Right lung (tissue), 5 donors: ENCODE data around the gene ELAVL4. TPM values are rescaled to one million over a fixed set of nuclear protein-coding genes. Genes with fewer than 3 reads are reported as not detected.

ENCODE experiments used
- DNase-seq, 2 donors: peaks; one replicate each; pipeline ENCODE4 v3.0.0-alpha.2; 2013
- polyA plus RNA-seq, 5 donors: library from polyadenylated mRNA; unstranded; fragments of 120-200 nt; gene quantifications; one replicate each; pipeline versions ENCODE4 v1.2.1 to v1.2.3, GENCODE V29; 2013; ENCODE audit warnings: inconsistent platforms in 1 of 5, low replicate concordance in 1 of 5; ENCODE audit not compliant: insufficient read length in 5 of 5, insufficient read depth in 1 of 5

ELAVL4 gene
- polyA plus RNA-seq, 5 donors = 0.42 to 1.4 (median 0.94) TPM

- DNase-seq = no peak
These were observed 69.3 kb downstream of the ELAVL4 start for GRCh38 chr1:50177994-50178393.

- DNase-seq = no peak
These were observed 70.9 kb downstream of the ELAVL4 start for GRCh38 chr1:50179639-50180038.

- DNase-seq = no peak
These were observed 71.6 kb downstream of the ELAVL4 start for GRCh38 chr1:50180367-50180766.

GRCh38 chr1:50181027-50181663, 72.4 kb downstream of the ELAVL4 start:
- DNase-seq = peak; percentile 4 to 5

GRCh38 chr1:50183378-50184133, 74.8 kb downstream of the ELAVL4 start:
- no peak for DNase-seq

- no peak for DNase-seq
These were observed 80.6 kb downstream of the ELAVL4 start for GRCh38 chr1:50189369-50189768.

- no peak for DNase-seq
These were observed 84.3 kb downstream of the ELAVL4 start for GRCh38 chr1:50193002-50193401.

- DNase-seq = no peak
These were observed 86.5 kb downstream of the ELAVL4 start for GRCh38 chr1:50195205-50195604.

GRCh38 chr1:50196081-50196480, 87.4 kb downstream of the ELAVL4 start:
- DNase-seq = no peak

- DNase-seq = no peak
These were observed 88.5 kb downstream of the ELAVL4 start for GRCh38 chr1:50197216-50197615.

GRCh38 chr1:50208315-50208714, 99.6 kb downstream of the ELAVL4 start:
- no peak for DNase-seq

GRCh38 chr1:50208756-50209155, 100.0 kb downstream of the ELAVL4 start:
- no peak for DNase-seq

- DNase-seq = no peak
These were observed 101.0 kb downstream of the ELAVL4 start for GRCh38 chr1:50209749-50210148.

- DNase-seq = no peak
These were observed 104.8 kb downstream of the ELAVL4 start for GRCh38 chr1:50213505-50213904.

GRCh38 chr1:50214717-50215116, 106.0 kb downstream of the ELAVL4 start:
- DNase-seq = no peak

- DNase-seq = no peak
These were observed 109.8 kb downstream of the ELAVL4 start for GRCh38 chr1:50218344-50219120.

GRCh38 chr1:50228871-50229384, 120.2 kb downstream of the ELAVL4 start:
- DNase-seq = no peak

GRCh38 chr1:50231209-50231608, 122.5 kb downstream of the ELAVL4 start:
- DNase-seq = no peak

GRCh38 chr1:50232336-50232735, 123.6 kb downstream of the ELAVL4 start:
- DNase-seq = no peak

GRCh38 chr1:50236656-50237055, 127.9 kb downstream of the ELAVL4 start:
- DNase-seq = no peak

- DNase-seq = no peak
These were observed 128.3 kb downstream of the ELAVL4 start for GRCh38 chr1:50237056-50237455.

- no peak for DNase-seq
These were observed 135.2 kb downstream of the ELAVL4 start for GRCh38 chr1:50243939-50244338.

GRCh38 chr1:50246869-50247268, 138.1 kb downstream of the ELAVL4 start:
- no peak for DNase-seq
